Measurements from ENCODE around the gene SLC24A1. TPM values are rescaled to one million over a fixed set of nuclear protein-coding genes. Genes with fewer than 3 reads are reported as not detected.
A peak's percentile ranks its signal among the peaks of the same experiment; 100 is the strongest.

The SLC24A1 gene
- total RNA-seq, 6 experiments from 2014 or later, result 7.4 to 14.6 (median 11.7) TPM

- no peak for TF ChIP-seq CTCF (IDR thresholded peaks at IDR 0.05)
- no peaks in the 10 kb centered on the region for H3K27me3 Mint-ChIP-seq (ENCODE audit: insufficient read depth)
- no peak for DNase-seq
- peaks cover 23% of the 10 kb centered on the region for H3K36me3 Mint-ChIP-seq (ENCODE audit: low read depth)
- no peak overlapping the region for H3K4me3 Mint-ChIP-seq
- H3K9me3 Mint-ChIP-seq, result no peaks in the 10 kb centered on the region
- peaks cover 52% of the 10 kb centered on the region for H3K4me1 Mint-ChIP-seq (ENCODE audit: low read depth)
- no peak overlapping the region for H3K27ac Mint-ChIP-seq
These were observed 30.4 kb downstream of the SLC24A1 start for GRCh38 chr15:65651831-65652749.

GRCh38 chr15:65653341-65653740, 31.6 kb downstream of the SLC24A1 start:
- Mint-ChIP-seq H3K27me3 (ENCODE audit: insufficient read depth) (no peaks in the 10 kb centered on the region), H3K4me3 (peak overlapping the region; percentile 22), H3K27ac (peak overlapping the region; percentile 75), H3K36me3 (ENCODE audit: low read depth) (peaks cover 23% of the 10 kb centered on the region), H3K9me3 (no peaks in the 10 kb centered on the region), H3K4me1 (ENCODE audit: low read depth) (peaks cover 46% of the 10 kb centered on the region)
- no peak for TF ChIP-seq CTCF (IDR thresholded peaks at IDR 0.05)
- DNase-seq, result peak; percentile 43

- peaks cover 46% of the 10 kb centered on the region for H3K4me1 Mint-ChIP-seq (ENCODE audit: low read depth)
These were observed 32.2 kb downstream of the SLC24A1 start for GRCh38 chr15:65653801-65654521.

DNA sequence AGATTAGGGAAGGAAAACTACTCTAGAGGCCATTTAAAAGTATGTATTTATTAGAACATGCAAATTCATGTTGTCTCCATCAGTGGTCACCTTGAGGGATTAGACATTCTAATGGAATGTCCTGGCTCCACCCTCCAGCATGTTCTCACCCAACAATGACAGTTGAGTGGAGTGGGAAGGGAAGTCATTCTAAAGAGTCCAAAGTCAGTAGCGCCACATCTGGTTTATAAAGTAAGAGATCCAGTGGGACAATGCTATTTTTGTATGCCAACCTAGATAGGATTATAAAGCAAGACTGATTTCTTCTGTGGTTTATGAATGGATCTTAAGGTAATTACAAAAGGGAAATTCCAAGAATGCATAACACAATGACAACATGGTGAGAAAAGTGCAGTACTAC, 33.3 kb downstream of the SLC24A1 start:
- peaks cover 21% of the 10 kb centered on the region for H3K36me3 Mint-ChIP-seq (ENCODE audit: low read depth)
- H3K4me1 Mint-ChIP-seq (ENCODE audit: low read depth), result peaks cover 46% of the 10 kb centered on the region
- H3K27me3 Mint-ChIP-seq (ENCODE audit: insufficient read depth), result no peaks in the 10 kb centered on the region
- no peaks in the 10 kb centered on the region for H3K9me3 Mint-ChIP-seq
- 0 out of 2 replicates have a peak overlapping the region, but pooled peaks have one; percentile 39 for H3K4me3 Mint-ChIP-seq
- H3K27ac Mint-ChIP-seq, result peak overlapping the region; percentile 73
- no peak for TF ChIP-seq CTCF (IDR thresholded peaks at IDR 0.05)
- peak; percentile 35 for DNase-seq

More at GRCh38 chr15:65653801-65654521, 32.2 kb downstream of the SLC24A1 start:
- no peak for TF ChIP-seq CTCF (IDR thresholded peaks at IDR 0.05)
- peak overlapping the region; percentile 22 for H3K4me3 Mint-ChIP-seq
- H3K27ac Mint-ChIP-seq, result peak overlapping the region; percentile 50
- no peaks in the 10 kb centered on the region for H3K9me3 Mint-ChIP-seq
- no peak for DNase-seq
- no peaks in the 10 kb centered on the region for H3K27me3 Mint-ChIP-seq (ENCODE audit: insufficient read depth)
- H3K36me3 Mint-ChIP-seq (ENCODE audit: low read depth), result peaks cover 23% of the 10 kb centered on the region

DNA sequence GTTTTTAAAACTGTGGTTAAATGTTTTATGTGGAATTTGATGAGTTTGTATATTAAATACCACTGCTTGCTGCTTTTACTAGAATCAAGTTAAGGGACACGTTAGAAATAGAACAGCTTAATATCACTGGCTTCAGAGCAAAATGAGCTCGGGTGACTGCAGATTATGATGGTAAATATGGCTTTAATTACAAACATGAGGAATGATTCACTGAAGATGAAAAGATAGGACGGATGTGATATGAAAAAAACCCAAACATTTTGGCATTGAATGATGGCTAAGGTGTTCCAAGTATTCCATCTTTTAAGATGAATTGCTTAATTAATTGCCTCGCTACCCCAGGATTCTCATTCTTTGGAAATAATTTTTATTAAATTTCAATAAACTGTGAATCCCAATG, 33.7 kb downstream of the SLC24A1 start:
- no peak for TF ChIP-seq CTCF (IDR thresholded peaks at IDR 0.05)
- no peaks in the 10 kb centered on the region for H3K27me3 Mint-ChIP-seq (ENCODE audit: insufficient read depth)
- peaks cover 17% of the 10 kb centered on the region for H3K36me3 Mint-ChIP-seq (ENCODE audit: low read depth)
- H3K27ac Mint-ChIP-seq, result peak overlapping the region; percentile 73
- no peaks in the 10 kb centered on the region for H3K9me3 Mint-ChIP-seq
- no peak overlapping the region; the same call in 1 of the 2 replicates for H3K4me3 Mint-ChIP-seq
- peaks cover 46% of the 10 kb centered on the region for H3K4me1 Mint-ChIP-seq (ENCODE audit: low read depth)
- DNase-seq, result no peak
